Keratinocyte (primary cell): ENCODE results near the gene FAM9A. TPM values are rescaled to one million over a fixed set of nuclear protein-coding genes. Genes with fewer than 3 reads are reported as not detected.

ENCODE experiments used
- DNase-seq: peaks from one replicate; pipeline ENCODE4 v3.0.0-alpha.2; 2011; ENCODE audit warnings: low read depth, missing footprints, low spot score
- FAIRE-seq: peaks from 2 replicates; lab custom pipeline; 2011; peaks lifted over from hg19 to GRCh38; lab: Jason Lieb, UNC
- H2AFZ ChIP-seq: 2 replicates; pipeline ENCODE4 v1.6.0; 2012; ENCODE audit warnings: low read length, control low read depth, inconsistent platforms; ENCODE audit not compliant: control insufficient read depth
- H3K27ac ChIP-seq: 2 replicates; pipeline ENCODE4 v1.5.1; 2011; ENCODE audit warnings: low read length; ENCODE audit not compliant: control insufficient read depth, insufficient read depth
- H3K27me3 ChIP-seq: 3 replicates; pipeline ENCODE4 v1.6.0; 2011; ENCODE audit warnings: low read length; ENCODE audit not compliant: control insufficient read depth, insufficient read depth; ENCODE audit errors: extremely low read depth
- H3K36me3 ChIP-seq, 2 experiments: 2 replicates in 1 of 2; 3 replicates in 1 of 2; pipeline ENCODE4 v1.5.1; 2011; ENCODE audit warnings: low read length in 2 of 2, mild to moderate bottlenecking in 1 of 2; ENCODE audit not compliant: control insufficient read depth in 2 of 2, insufficient read depth in 2 of 2; ENCODE audit errors: extremely low read depth in 1 of 2
- H3K4me1 ChIP-seq: 3 replicates; pipeline ENCODE4 v1.5.1; 2011; ENCODE audit warnings: low read length; ENCODE audit not compliant: control insufficient read depth, insufficient read depth; ENCODE audit errors: extremely low read depth
- H3K4me2 ChIP-seq: 3 replicates; pipeline ENCODE4 v1.6.0; 2011; ENCODE audit warnings: low read depth, low read length; ENCODE audit not compliant: control insufficient read depth, insufficient read depth; ENCODE audit errors: extremely low read depth
- H3K4me3 ChIP-seq, 3 experiments: fragments of 200-600 bp in 1 of 3; sonication (generic) in 1 of 3; 2 replicates in 2 of 3; 3 replicates in 1 of 3; pipeline ENCODE4 v1.5.1; 2011 to 2016; ENCODE audit warnings: low read length in 3 of 3, mild to moderate bottlenecking in 3 of 3, control low read depth in 2 of 3, inconsistent platforms in 1 of 3, low read depth in 1 of 3, mixed read lengths in 1 of 3, mixed run types in 1 of 3, moderate library complexity in 1 of 3; ENCODE audit not compliant: control insufficient read depth in 2 of 3, insufficient read depth in 2 of 3; ENCODE audit errors: extremely low read depth in 1 of 3
- H3K79me2 ChIP-seq: 2 replicates; pipeline ENCODE4 v1.6.0; 2012; ENCODE audit warnings: low read length; ENCODE audit not compliant: control insufficient read depth, insufficient read depth
- H3K9ac ChIP-seq: 3 replicates; pipeline ENCODE4 v1.6.0; 2011; ENCODE audit warnings: low read length; ENCODE audit not compliant: control insufficient read depth, insufficient read depth; ENCODE audit errors: extremely low read depth
- H3K9me1 ChIP-seq: 3 replicates; pipeline ENCODE4 v1.6.0; 2011; ENCODE audit warnings: low read length; ENCODE audit not compliant: control insufficient read depth, insufficient read depth; ENCODE audit errors: extremely low read depth
- H3K9me3 ChIP-seq: 2 replicates; pipeline ENCODE4 v1.5.1; 2012; ENCODE audit warnings: low read depth, low read length; ENCODE audit not compliant: control insufficient read depth
- H4K20me1 ChIP-seq: 3 replicates; pipeline ENCODE4 v1.6.0; 2011; ENCODE audit warnings: low read length; ENCODE audit not compliant: control insufficient read depth, insufficient read depth; ENCODE audit errors: extremely low read depth
- CTCF ChIP-seq, 3 experiments: IDR thresholded peaks in 1 of 3; conservative IDR thresholded peaks in 1 of 3; optimal IDR thresholded peaks in 1 of 3; 2 replicates in 2 of 3; 3 replicates in 1 of 3; pipeline versions ENCODE3 to v1.5.1; 2011; ENCODE audit warnings: low read length in 3 of 3, mild to moderate bottlenecking in 3 of 3, moderate library complexity in 2 of 3, control low read depth in 1 of 3, inconsistent platforms in 1 of 3; ENCODE audit not compliant: insufficient read depth in 2 of 3; ENCODE audit errors: extremely low read depth in 1 of 3
- EZH2 ChIP-seq: IDR thresholded peaks from one replicate; pipeline ENCODE4 v1.6.1; 2012; ENCODE audit warnings: inconsistent platforms, mild to moderate bottlenecking, low read length, moderate library complexity
- dilution Hi-C: fragments of 300-500 bp; cut with MboI; formaldehyde crosslinking; loops from one replicate; pipeline ENCODE4 v1.7.0; 2020; ENCODE audit warnings: low sequenced_read_pairs; ENCODE audit not compliant: extremely low pct_ligation_motif_present
- polyA plus RNA-seq, 5 experiments: library from polyadenylated mRNA; depleted of rRNA in 3 of 5; stranded (reverse) in 3 of 5; stranded (forward) in 1 of 5; unstranded in 1 of 5; fragments of >200 nt; gene quantifications; 1 replicate in 1 of 5; 2 replicates in 3 of 5; 3 replicates in 1 of 5; pipeline versions ENCODE4 v1.2.1 to v1.2.3, GENCODE V29; 2011 to 2012; ENCODE audit warnings: missing spikeins in 2 of 5, low read depth in 1 of 5, low replicate concordance in 1 of 5

The FAM9A gene
- polyA plus RNA-seq, 1 donor (not counting 4 experiments of a cell fraction or from before 2014, with no cell fraction given) = not detected

- no peak for DNase-seq
- no peak overlapping the region for H2AFZ ChIP-seq
- no peaks in the 10 kb centered on the region for H3K27me3 ChIP-seq
- H3K4me2 ChIP-seq = peak overlapping the region; percentile 39
- H3K4me3 ChIP-seq = no peak overlapping the region
- TF ChIP-seq EZH2 = no peak
- TF ChIP-seq CTCF (optimal IDR thresholded peaks at IDR 0.05 in 1 of 3, IDR thresholded peaks at IDR 0.05 in 1 of 3, conservative IDR thresholded peaks at IDR 0.05 in 1 of 3; ENCODE audit: extremely low read depth in 1 of 3, insufficient read depth in 2 of 3, low read length in 3 of 3) = no peak
- peak; percentile 51 for FAIRE-seq
- no peak overlapping the region for H3K9ac ChIP-seq
- H3K9me3 ChIP-seq = no peaks in the 10 kb centered on the region
- H3K79me2 ChIP-seq = no peaks in the 10 kb centered on the region
- no peaks in the 10 kb centered on the region for H3K9me1 ChIP-seq
- dilution Hi-C loops = no loop called here
- H4K20me1 ChIP-seq = no peaks in the 10 kb centered on the region
- no peaks in the 10 kb centered on the region for H3K36me3 ChIP-seq
- peak overlapping the region; percentile 39 for H3K27ac ChIP-seq
- H3K4me1 ChIP-seq = peaks cover 20% of the 10 kb centered on the region
Observed at GRCh38 chrX:8848911-8849310, 47.7 kb upstream of the FAM9A start.

- peak overlapping the region; percentile 39 for H3K27ac ChIP-seq
- no peak overlapping the region for H3K9ac ChIP-seq
- no peak for FAIRE-seq
- peak overlapping the region; percentile 39 for H3K4me2 ChIP-seq
- H4K20me1 ChIP-seq = no peaks in the 10 kb centered on the region
- H2AFZ ChIP-seq = no peak overlapping the region
- dilution Hi-C loops = no loop called here
- H3K4me1 ChIP-seq = peaks cover 20% of the 10 kb centered on the region
- no peaks in the 10 kb centered on the region for H3K36me3 ChIP-seq
- peak; percentile 5 for DNase-seq
- H3K9me3 ChIP-seq = no peaks in the 10 kb centered on the region
- no peaks in the 10 kb centered on the region for H3K27me3 ChIP-seq
- no peak overlapping the region for H3K4me3 ChIP-seq
- no peaks in the 10 kb centered on the region for H3K9me1 ChIP-seq
- TF ChIP-seq CTCF (optimal IDR thresholded peaks at IDR 0.05 in 1 of 3, IDR thresholded peaks at IDR 0.05 in 1 of 3, conservative IDR thresholded peaks at IDR 0.05 in 1 of 3; ENCODE audit: extremely low read depth in 1 of 3, insufficient read depth in 2 of 3, low read length in 3 of 3) (no peak), EZH2 (no peak)
- H3K79me2 ChIP-seq = no peaks in the 10 kb centered on the region
Observed at GRCh38 chrX:8848441-8848840, 47.3 kb upstream of the FAM9A start.
